Mucosa of descending colon (tissue), 3 donors: ENCODE data around the gene NUBP1. TPM values are rescaled to one million over a fixed set of nuclear protein-coding genes. Genes with fewer than 3 reads are reported as not detected.

ENCODE experiments used
- ATAC-seq: fragments of 200-7000 bp; cut with Tn5 transposase; one replicate; pipeline ENCODE4 v1.9.1; 2020; ENCODE audit warnings: mild to moderate bottlenecking, moderate library complexity
- DNase-seq, 3 donors: peaks; one replicate each; pipeline ENCODE4 v3.0.0-alpha.2; 2020
- H3K36me3 ChIP-seq: fragments of 200-600 bp; one replicate; pipeline ENCODE4 v1.8.0; 2021; ENCODE audit warnings: low read depth, mild to moderate bottlenecking
- H3K4me1 ChIP-seq: fragments of 200-600 bp; one replicate; pipeline ENCODE4 v1.8.0; 2021; ENCODE audit warnings: low read depth, mild to moderate bottlenecking
- H3K4me3 ChIP-seq: fragments of 200-600 bp; one replicate; pipeline ENCODE4 v1.8.0; 2021; ENCODE audit warnings: mild to moderate bottlenecking
- H3K9me3 ChIP-seq: fragments of 200-600 bp; one replicate; pipeline ENCODE4 v1.8.0; 2021; ENCODE audit warnings: mild to moderate bottlenecking
- CTCF ChIP-seq: fragments of 200-600 bp; IDR thresholded peaks from one replicate; pipeline ENCODE4 v1.8.0; 2022; ENCODE audit warnings: antibody characterized with exemption, mild to moderate bottlenecking
- intact Hi-C, 2 donors: fragments of 100-400 bp; cut with DNase I in 1 of 2; cut with micrococcal nuclease in 1 of 2; formaldehyde crosslinking; loops; one replicate each; pipeline versions ENCODE4 v1.11.0 to v1.11.1; 2022; cut with DNase I, micrococcal nuclease
- total RNA-seq, 3 donors: library from RNA; stranded (reverse); fragmentation: NEBNext Ultra II Directional in 2 of 3; extraction: Animal tissue kit (Norgen Biotek cat#: 25700) in 2 of 3; gene quantifications; one replicate each; pipeline versions ENCODE4 v1.2.1 to v1.2.4, GENCODE V29; 2021 to 2023
- donor health status: DM: no; HTN: no; CAD: no; lungs with moderate emphysema.
- donor health status: DM: no; HTN: no; CAD: no.
- donor health status: DM: no; HTN: yes; CAD: no.

The NUBP1 gene
- total RNA-seq, 3 donors from 2014 or later, result 24.1 to 34.8 (median 24.6) TPM

GRCh38 chr16:10791048-10791447 is 47.4 kb downstream of the NUBP1 start:
- ATAC-seq (no peak), DNase-seq (no peak)
- Histone ChIP-seq H3K4me1 (no peaks in the 10 kb centered on the region), H3K9me3 (no peaks in the 10 kb centered on the region), H3K4me3 (no peak overlapping the region), H3K36me3 (no peaks in the 10 kb centered on the region)
- intact Hi-C loops, result no loop called here
- TF ChIP-seq CTCF, result no peak

- no peak for TF ChIP-seq CTCF
- no peaks in the 10 kb centered on the region for H3K9me3 ChIP-seq
- H3K36me3 ChIP-seq, result no peaks in the 10 kb centered on the region
- H3K4me3 ChIP-seq, result no peak overlapping the region
- intact Hi-C loops, result no loop called here
- DNase-seq (no peak), ATAC-seq (no peak)
- H3K4me1 ChIP-seq, result no peaks in the 10 kb centered on the region
These were observed 56.1 kb downstream of the NUBP1 start for GRCh38 chr16:10799736-10800135.

GRCh38 chr16:10805334-10805733 is 61.7 kb downstream of the NUBP1 start:
- intact Hi-C loops, result no loop called here
- TF ChIP-seq CTCF, result no peak

GRCh38 chr16:10806698-10807097 is 63.1 kb downstream of the NUBP1 start:
- H3K36me3 ChIP-seq, result no peaks in the 10 kb centered on the region
- no peak for ATAC-seq
- no peak for TF ChIP-seq CTCF
- no peaks in the 10 kb centered on the region for H3K9me3 ChIP-seq
- intact Hi-C loops, result no loop called here
- no peaks in the 10 kb centered on the region for H3K4me1 ChIP-seq
- DNase-seq, result no peak
- no peak overlapping the region for H3K4me3 ChIP-seq

More at GRCh38 chr16:10805334-10805733, 61.7 kb downstream of the NUBP1 start:
- no peaks in the 10 kb centered on the region for H3K4me1 ChIP-seq
- no peaks in the 10 kb centered on the region for H3K36me3 ChIP-seq
- H3K9me3 ChIP-seq, result no peaks in the 10 kb centered on the region
- no peak overlapping the region for H3K4me3 ChIP-seq
- no peak for DNase-seq
- no peak for ATAC-seq

GRCh38 chr16:10808218-10808617 is 64.6 kb downstream of the NUBP1 start:
- ATAC-seq (no peak), DNase-seq (no peak)
- H3K36me3 ChIP-seq, result no peaks in the 10 kb centered on the region
- no peaks in the 10 kb centered on the region for H3K4me1 ChIP-seq
- H3K9me3 ChIP-seq, result no peaks in the 10 kb centered on the region
- no peak overlapping the region for H3K4me3 ChIP-seq
- intact Hi-C loops, result no loop called here
- TF ChIP-seq CTCF, result no peak

GRCh38 chr16:10808850-10809249 is 65.2 kb downstream of the NUBP1 start:
- Histone ChIP-seq H3K4me1 (no peaks in the 10 kb centered on the region), H3K36me3 (no peaks in the 10 kb centered on the region), H3K4me3 (no peak overlapping the region), H3K9me3 (no peaks in the 10 kb centered on the region)
- DNase-seq (no peak), ATAC-seq (no peak)
- no peak for TF ChIP-seq CTCF
- intact Hi-C loops, result no loop called here
